Activated CD8-positive, alpha-beta T cell treated with anti-CD3 and anti-CD28 coated beads, Interleukin-2, amount 10 ng/mL, durations not matched to agents 7 days and 5 days (primary cell): ENCODE results near the gene TMEM183A. TPM values are rescaled to one million over a fixed set of nuclear protein-coding genes. Genes with fewer than 3 reads are reported as not detected.
"Not testable (repeated sequence)": the region's sequence is repeated elsewhere in the genome, so short reads cannot be mapped to it uniquely, and the experiment has no call there.

ENCODE experiments used
- ATAC-seq: fragments of 150-1000 bp; cut with Tn5 transposase; one replicate; pipeline ENCODE4 v1.10.0; 2021; ENCODE audit warnings: moderate library complexity
- CTCF ChIA-PET: fragments of 350-600 bp; sonication (Branson Sonifier 250); formaldehyde crosslinking; loops from one replicate; lab custom pipeline; 2021; ENCODE audit warnings: antibody characterized with exemption; lab: Charles Lee
- POLR2A ChIA-PET: fragments of 350-600 bp; sonication (Branson Sonifier 250); formaldehyde crosslinking; loops from one replicate; lab custom pipeline; 2021; ENCODE audit warnings: antibody characterized with exemption; lab: Charles Lee
- DNase-seq: peaks from one replicate; pipeline ENCODE4 v3.0.0-alpha.2; 2020
- H3K27ac Mint-ChIP-seq: one replicate; pipeline ENCODE4 v1.8.0; 2021; ENCODE audit warnings: mild to moderate bottlenecking, mixed read lengths
- H3K27me3 Mint-ChIP-seq: one replicate; pipeline ENCODE4 v1.8.0; 2021; ENCODE audit warnings: low read depth, mixed read lengths
- H3K36me3 Mint-ChIP-seq: one replicate; pipeline ENCODE4 v1.8.0; 2021; ENCODE audit warnings: low read depth, mixed read lengths
- H3K4me1 Mint-ChIP-seq: one replicate; pipeline ENCODE4 v1.8.0; 2021; ENCODE audit warnings: low read depth, mixed read lengths
- H3K4me3 Mint-ChIP-seq: one replicate; pipeline ENCODE4 v1.8.0; 2021; ENCODE audit warnings: mild to moderate bottlenecking, mixed read lengths
- H3K9me3 Mint-ChIP-seq: one replicate; pipeline ENCODE4 v1.8.0; 2022; ENCODE audit warnings: mixed read lengths; ENCODE audit not compliant: insufficient read depth
- total RNA-seq, 2 experiments: library from RNA; stranded (reverse); gene quantifications; one replicate each; pipeline ENCODE4 v1.2.3, GENCODE V29; 2021

The TMEM183A gene
- total RNA-seq, 2 experiments from 2014 or later: 78.3 to 81.3 TPM

GRCh38 chr1:202987922-202988583 lies 19.1 kb upstream of the TMEM183A start:
- CTCF ChIA-PET: interaction anchor here (0.9 to 3.0 kb wide), 4 partner anchors 11 to 20 kb away, joined by 3 to 19 read pairs (median 8); no protein-coding TSS in a partner anchor
- Mint-ChIP-seq H3K27me3 (peaks cover 16% of the 10 kb centered on the region), H3K9me3 (no peaks in the 10 kb centered on the region), H3K27ac (no peak overlapping the region), H3K36me3 (no peaks in the 10 kb centered on the region), H3K4me1 (no peaks in the 10 kb centered on the region), H3K4me3 (no peak overlapping the region)
- no peak for DNase-seq
- ATAC-seq: no peak
- POLR2A ChIA-PET: no interaction called here

- H3K36me3 Mint-ChIP-seq: no peaks in the 10 kb centered on the region
- H3K27me3 Mint-ChIP-seq: peaks cover 22% of the 10 kb centered on the region
- H3K27ac Mint-ChIP-seq: no peak overlapping the region
- no peak for ATAC-seq
- ChIA-PET POLR2A (no interaction called here), CTCF (interaction anchor here (0.8 to 3.0 kb wide), 3 partner anchors 9 to 74 kb away, joined by 3 to 19 read pairs (median 3); no protein-coding TSS in a partner anchor)
- no peaks in the 10 kb centered on the region for H3K9me3 Mint-ChIP-seq
- no peak overlapping the region for H3K4me3 Mint-ChIP-seq
- no peaks in the 10 kb centered on the region for H3K4me1 Mint-ChIP-seq
- no peak for DNase-seq
Observed at GRCh38 chr1:202989879-202990278, 17.3 kb upstream of the TMEM183A start.

- ATAC-seq (no peak), DNase-seq (no peak)
- H3K27ac Mint-ChIP-seq: no peak overlapping the region
- CTCF ChIA-PET: interaction anchor here (1.8 to 3.0 kb wide), 2 partner anchors 8 to 271 kb away, joined by 4 to 19 read pairs; no protein-coding TSS in a partner anchor
- no peak overlapping the region for H3K4me3 Mint-ChIP-seq
- peaks cover 34% of the 10 kb centered on the region for H3K27me3 Mint-ChIP-seq
- POLR2A ChIA-PET: interaction anchor here (1.0 kb wide), 1 partner anchor 16 kb away, joined by 6 read pairs; the partner anchor contains the start of gene TMEM183A
- no peaks in the 10 kb centered on the region for H3K36me3 Mint-ChIP-seq
- no peaks in the 10 kb centered on the region for H3K4me1 Mint-ChIP-seq
- no peaks in the 10 kb centered on the region for H3K9me3 Mint-ChIP-seq
Observed at GRCh38 chr1:202991112-202991511, 16.1 kb upstream of the TMEM183A start.

- ATAC-seq: no peak
- POLR2A ChIA-PET: interaction anchor here (0.7 to 2.1 kb wide), 2 partner anchors 12 to 108 kb away, joined by 3 to 9 read pairs; partner anchors contain the start of gene TMEM183A
- Mint-ChIP-seq H3K36me3 (no peaks in the 10 kb centered on the region), H3K27me3 (peaks cover 47% of the 10 kb centered on the region), H3K27ac (no peak overlapping the region), H3K4me1 (peaks cover 9% of the 10 kb centered on the region), H3K4me3 (no peak overlapping the region), H3K9me3 (no peaks in the 10 kb centered on the region)
- DNase-seq: no peak
- CTCF ChIA-PET: interaction anchor here (0.8 to 1.9 kb wide), 3 partner anchors 12 to 26 kb away, joined by 3 to 7 read pairs (median 4); partner anchors contain the start of gene TMEM183A
Observed at GRCh38 chr1:202994756-202995155, 12.4 kb upstream of the TMEM183A start.

GRCh38 chr1:202998836-202999750 lies 8.1 kb upstream of the TMEM183A start:
- Mint-ChIP-seq H3K4me1 (peaks cover 19% of the 10 kb centered on the region), H3K36me3 (no peaks in the 10 kb centered on the region), H3K4me3 (peak overlapping the region; percentile 59), H3K27ac (peak overlapping the region; percentile 50), H3K9me3 (no peaks in the 10 kb centered on the region), H3K27me3 (peaks cover 30% of the 10 kb centered on the region)
- ChIA-PET CTCF (interaction anchor here (0.6 to 4.1 kb wide), 39 partner anchors 9 to 284 kb away, joined by 3 to 28 read pairs (median 4); partner anchors contain the start of genes KLHL12, RABIF and TMEM183A), POLR2A (interaction anchor here (0.7 to 1.1 kb wide), 2 partner anchors 72 to 141 kb away, joined by 3 read pairs; partner anchors contain the start of gene KLHL12)
- peak; percentile 81 for DNase-seq
- peak; percentile 44 for ATAC-seq

GRCh38 chr1:203000217-203000944 lies 6.8 kb upstream of the TMEM183A start:
- Mint-ChIP-seq H3K27ac (no peak overlapping the region), H3K4me3 (no peak overlapping the region), H3K9me3 (no peaks in the 10 kb centered on the region), H3K27me3 (peaks cover 24% of the 10 kb centered on the region), H3K36me3 (no peaks in the 10 kb centered on the region), H3K4me1 (peaks cover 20% of the 10 kb centered on the region)
- ChIA-PET CTCF (interaction anchor here (0.8 to 4.1 kb wide), 23 partner anchors 8 to 250 kb away, joined by 3 to 28 read pairs (median 5); partner anchors contain the start of genes KLHL12, RABIF and TMEM183A), POLR2A (interaction anchor here (1.1 to 1.4 kb wide), 2 partner anchors 32 to 73 kb away, joined by 3 to 4 read pairs; partner anchors contain the start of gene KLHL12)
- DNase-seq (no peak), ATAC-seq (no peak)

- Mint-ChIP-seq H3K36me3 (peaks cover 5% of the 10 kb centered on the region), H3K27me3 (peaks cover 11% of the 10 kb centered on the region), H3K4me1 (peaks cover 31% of the 10 kb centered on the region), H3K4me3 (no peak overlapping the region), H3K27ac (no peak overlapping the region), H3K9me3 (no peaks in the 10 kb centered on the region)
- ChIA-PET CTCF (no interaction called here), POLR2A (interaction anchor here (1.4 kb wide), 1 partner anchor 34 kb away, joined by 4 read pairs; no protein-coding TSS in a partner anchor)
- DNase-seq: no peak
- no peak for ATAC-seq
Observed at GRCh38 chr1:203001986-203002385, 5.2 kb upstream of the TMEM183A start.

- H3K27ac Mint-ChIP-seq: no peak overlapping the region
- ChIA-PET CTCF (no interaction called here), POLR2A (no interaction called here)
- H3K4me1 Mint-ChIP-seq: peaks cover 31% of the 10 kb centered on the region
- H3K27me3 Mint-ChIP-seq: peaks cover 5% of the 10 kb centered on the region
- peaks cover 9% of the 10 kb centered on the region for H3K36me3 Mint-ChIP-seq
- ATAC-seq (no peak), DNase-seq (no peak)
- H3K9me3 Mint-ChIP-seq: no peaks in the 10 kb centered on the region
- H3K4me3 Mint-ChIP-seq: no peak overlapping the region
Observed at GRCh38 chr1:203002951-203003350, 4.2 kb upstream of the TMEM183A start.

GRCh38 chr1:203005395-203006142 lies 1.6 kb upstream of the TMEM183A start:
- H3K27me3 Mint-ChIP-seq, H3K9me3 Mint-ChIP-seq, ATAC-seq, DNase-seq: not testable (repeated sequence)
- H3K4me3 Mint-ChIP-seq: peak overlapping the region; percentile 88
- ChIA-PET CTCF (interaction anchor here (0.7 to 1.4 kb wide), 6 partner anchors 9 to 78 kb away, joined by 3 to 5 read pairs (median 3); partner anchors contain the start of gene KLHL12), POLR2A (interaction anchor here (1.9 to 3.2 kb wide), 2 partner anchors 38 to 117 kb away, joined by 12 to 19 read pairs; partner anchors contain the start of genes CYB5R1 and RABIF)
- peaks cover 19% of the 10 kb centered on the region for H3K36me3 Mint-ChIP-seq
- peaks cover 29% of the 10 kb centered on the region for H3K4me1 Mint-ChIP-seq
- H3K27ac Mint-ChIP-seq: peak overlapping the region; percentile 96

GRCh38 chr1:203009185-203009584 lies 2.0 kb downstream of the TMEM183A start:
- no peaks in the 10 kb centered on the region for H3K27me3 Mint-ChIP-seq
- no peak for ATAC-seq
- no peak for DNase-seq
- CTCF ChIA-PET: interaction anchor here (1.1 to 4.2 kb wide), 2 partner anchors 10 to 82 kb away, joined by 3 to 23 read pairs; partner anchors contain the start of gene KLHL12
- no peaks in the 10 kb centered on the region for H3K9me3 Mint-ChIP-seq
- H3K27ac Mint-ChIP-seq: no peak overlapping the region
- peaks cover 30% of the 10 kb centered on the region for H3K4me1 Mint-ChIP-seq
- H3K4me3 Mint-ChIP-seq: peak overlapping the region; percentile 88
- POLR2A ChIA-PET: interaction anchor here (0.6 kb wide), 1 partner anchor 799 kb away, joined by 3 read pairs; no protein-coding TSS in a partner anchor
- peaks cover 46% of the 10 kb centered on the region for H3K36me3 Mint-ChIP-seq
